ENCODE results near the gene HUWE1.

HUWE1 gene

GRCh38 chrX:53674581-53674980 lies 11.9 kb downstream of the HUWE1 start:
- Histone ChIP-seq H3K27me3 (ENCODE audit: low read depth, low read length) (no peaks in the 10 kb centered on the region), H3K4me1 (ENCODE audit: low read length) (peaks cover 3% of the 10 kb centered on the region; the same call in 1 of the 2 replicates), H3K4me3 (ENCODE audit: low read length) (no peak overlapping the region), H2AFZ (ENCODE audit: low read depth, low read length) (no peak overlapping the region), H3K27ac (ENCODE audit: low read length) (no peak overlapping the region), H3K4me2 (ENCODE audit: low read length) (no peak overlapping the region), H3K9me3 (ENCODE audit: insufficient read depth, low read length) (no peaks in the 10 kb centered on the region), H3K36me3 (replicated peaks; ENCODE audit: low read depth, low read length) (peaks cover 56% of the 10 kb centered on the region), H3K79me2 (ENCODE audit: low read length) (peaks cover 92% of the 10 kb centered on the region), H3K9ac (ENCODE audit: low read length) (no peak overlapping the region), H4K20me1 (ENCODE audit: insufficient read depth, low read length) (peaks cover 47% of the 10 kb centered on the region)
- no peak for TF ChIP-seq CTCF (IDR thresholded peaks at IDR 0.05; ENCODE audit: low read depth, low read length)
- no peak for TF ChIP-seq EZH2phosphoT487 (IDR thresholded peaks at IDR 0.05; ENCODE audit: low read depth)

GRCh38 chrX:53669258-53669657 lies 17.3 kb downstream of the HUWE1 start:
- H3K4me3 ChIP-seq (ENCODE audit: low read length): no peak overlapping the region
- no peak overlapping the region for H3K27ac ChIP-seq (ENCODE audit: low read length)
- peaks cover 36% of the 10 kb centered on the region for H4K20me1 ChIP-seq (ENCODE audit: insufficient read depth, low read length)
- H3K9ac ChIP-seq (ENCODE audit: low read length): no peak overlapping the region
- no peak overlapping the region for H2AFZ ChIP-seq (ENCODE audit: low read depth, low read length)
- peaks cover 38% of the 10 kb centered on the region for H3K36me3 ChIP-seq (replicated peaks; ENCODE audit: low read depth, low read length)
- no peak overlapping the region for H3K4me2 ChIP-seq (ENCODE audit: low read length)
- H3K9me3 ChIP-seq (ENCODE audit: insufficient read depth, low read length): no peaks in the 10 kb centered on the region
- peaks cover 92% of the 10 kb centered on the region for H3K79me2 ChIP-seq (ENCODE audit: low read length)
- H3K4me1 ChIP-seq (ENCODE audit: low read length): peaks cover 3% of the 10 kb centered on the region; the same call in 1 of the 2 replicates
- TF ChIP-seq CTCF (IDR thresholded peaks at IDR 0.05; ENCODE audit: low read depth, low read length): no peak
- no peak for TF ChIP-seq EZH2phosphoT487 (IDR thresholded peaks at IDR 0.05; ENCODE audit: low read depth)
- H3K27me3 ChIP-seq (ENCODE audit: low read depth, low read length): no peaks in the 10 kb centered on the region

- Histone ChIP-seq H3K27ac (ENCODE audit: low read length) (no peak overlapping the region), H4K20me1 (ENCODE audit: insufficient read depth, low read length) (peaks cover 50% of the 10 kb centered on the region), H3K4me2 (ENCODE audit: low read length) (no peak overlapping the region), H3K9ac (ENCODE audit: low read length) (no peak overlapping the region), H3K36me3 (replicated peaks; ENCODE audit: low read depth, low read length) (peaks cover 44% of the 10 kb centered on the region), H3K79me2 (ENCODE audit: low read length) (peaks cover 98% of the 10 kb centered on the region), H3K4me3 (ENCODE audit: low read length) (no peak overlapping the region), H3K9me3 (ENCODE audit: insufficient read depth, low read length) (no peaks in the 10 kb centered on the region), H3K4me1 (ENCODE audit: low read length) (peaks cover 3% of the 10 kb centered on the region; the same call in 1 of the 2 replicates), H2AFZ (ENCODE audit: low read depth, low read length) (no peak overlapping the region), H3K27me3 (ENCODE audit: low read depth, low read length) (no peaks in the 10 kb centered on the region)
- TF ChIP-seq EZH2phosphoT487 (IDR thresholded peaks at IDR 0.05; ENCODE audit: low read depth) (no peak), CTCF (IDR thresholded peaks at IDR 0.05; ENCODE audit: low read depth, low read length) (no peak)
Measured at GRCh38 chrX:53666171-53666570, 20.3 kb downstream of the HUWE1 start.

- Histone ChIP-seq H3K27me3 (ENCODE audit: low read depth, low read length) (no peaks in the 10 kb centered on the region), H3K9ac (ENCODE audit: low read length) (no peak overlapping the region), H3K27ac (ENCODE audit: low read length) (no peak overlapping the region), H3K4me1 (ENCODE audit: low read length) (no peaks in the 10 kb centered on the region), H4K20me1 (ENCODE audit: insufficient read depth, low read length) (peaks cover 65% of the 10 kb centered on the region), H3K36me3 (replicated peaks; ENCODE audit: low read depth, low read length) (peaks cover 10% of the 10 kb centered on the region), H3K4me3 (ENCODE audit: low read length) (no peak overlapping the region), H2AFZ (ENCODE audit: low read depth, low read length) (no peak overlapping the region), H3K9me3 (ENCODE audit: insufficient read depth, low read length) (no peaks in the 10 kb centered on the region), H3K4me2 (ENCODE audit: low read length) (no peak overlapping the region), H3K79me2 (ENCODE audit: low read length) (peaks cover 99% of the 10 kb centered on the region)
- no peak for TF ChIP-seq CTCF (IDR thresholded peaks at IDR 0.05; ENCODE audit: low read depth, low read length)
Measured at GRCh38 chrX:53660004-53660403, 26.5 kb downstream of the HUWE1 start.

Measured in OCI-LY3 (cell line).